Suprapubic skin (tissue), 3 donors: ENCODE results near the gene MYADML2.

Source experiments
- EP300 ChIP-seq: sonication (generic); formaldehyde crosslinking; IDR thresholded peaks from one replicate; pipeline ENCODE4 v1.6.1; 2017; ENCODE audit warnings: antibody characterized with exemption
- POLR2A ChIP-seq, 2 donors: fragments of 450-650 bp; IDR thresholded peaks; one replicate each; pipeline ENCODE4 v1.6.1; 2017; ENCODE audit warnings: antibody characterized with exemption in 2 of 2, mild to moderate bottlenecking in 2 of 2, moderate library complexity in 2 of 2
- TF ChIP-seq, protein P1 (sequence below), 2 donors: fragments of 200-600 bp in 1 of 2; fragments of 450-650 bp in 1 of 2; sonication (generic) in 1 of 2; IDR thresholded peaks; one replicate each; pipeline ENCODE4 v1.5.1; 2016 to 2019; ENCODE audit warnings: antibody characterized with exemption in 2 of 2, mild to moderate bottlenecking in 1 of 2, moderate library complexity in 1 of 2

DNA sequence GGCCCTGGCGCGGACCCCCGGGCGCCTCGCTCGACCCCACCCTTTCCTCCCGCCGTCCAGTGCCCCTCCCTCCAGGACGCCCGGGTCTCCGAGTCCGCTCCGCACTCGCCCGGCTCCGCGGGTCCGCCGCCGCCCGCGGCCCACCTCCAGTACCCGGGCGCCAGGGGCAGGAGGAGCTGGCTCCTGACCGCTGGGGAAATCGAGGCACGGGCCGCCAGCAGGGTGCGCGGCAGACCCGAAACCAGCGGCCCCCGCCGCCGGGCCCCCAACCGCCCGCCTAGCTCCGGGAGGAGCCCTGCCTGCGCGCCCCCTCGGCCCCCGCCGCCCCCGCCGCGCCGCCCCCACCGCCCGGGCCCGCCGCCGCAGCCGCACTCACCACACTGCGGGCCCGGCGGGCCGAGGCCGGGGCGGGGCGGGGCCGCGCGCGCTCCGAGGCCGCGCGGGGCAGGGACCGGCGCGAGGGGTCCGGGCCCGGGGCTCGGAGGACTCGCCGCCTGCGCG is 19.8 kb downstream of the MYADML2 start:
- TF ChIP-seq POLR2A (IDR thresholded peaks at IDR 0.05) (no peak), EP300 (no peak)
- TF ChIP-seq, protein P1, sequence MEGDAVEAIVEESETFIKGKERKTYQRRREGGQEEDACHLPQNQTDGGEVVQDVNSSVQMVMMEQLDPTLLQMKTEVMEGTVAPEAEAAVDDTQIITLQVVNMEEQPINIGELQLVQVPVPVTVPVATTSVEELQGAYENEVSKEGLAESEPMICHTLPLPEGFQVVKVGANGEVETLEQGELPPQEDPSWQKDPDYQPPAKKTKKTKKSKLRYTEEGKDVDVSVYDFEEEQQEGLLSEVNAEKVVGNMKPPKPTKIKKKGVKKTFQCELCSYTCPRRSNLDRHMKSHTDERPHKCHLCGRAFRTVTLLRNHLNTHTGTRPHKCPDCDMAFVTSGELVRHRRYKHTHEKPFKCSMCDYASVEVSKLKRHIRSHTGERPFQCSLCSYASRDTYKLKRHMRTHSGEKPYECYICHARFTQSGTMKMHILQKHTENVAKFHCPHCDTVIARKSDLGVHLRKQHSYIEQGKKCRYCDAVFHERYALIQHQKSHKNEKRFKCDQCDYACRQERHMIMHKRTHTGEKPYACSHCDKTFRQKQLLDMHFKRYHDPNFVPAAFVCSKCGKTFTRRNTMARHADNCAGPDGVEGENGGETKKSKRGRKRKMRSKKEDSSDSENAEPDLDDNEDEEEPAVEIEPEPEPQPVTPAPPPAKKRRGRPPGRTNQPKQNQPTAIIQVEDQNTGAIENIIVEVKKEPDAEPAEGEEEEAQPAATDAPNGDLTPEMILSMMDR (IDR thresholded peaks at IDR 0.05): no peak
